HG02981 (cell line): ENCODE data around the gene FOXS1.

Experiments
- ATAC-seq: cut with Tn5 transposase; IDR thresholded peaks from one replicate; pipeline ENCODE4 v1.9.1; 2021; ENCODE audit warnings: mild to moderate bottlenecking, moderate library complexity; ENCODE audit not compliant: unreplicated experiment

The FOXS1 gene

DNA sequence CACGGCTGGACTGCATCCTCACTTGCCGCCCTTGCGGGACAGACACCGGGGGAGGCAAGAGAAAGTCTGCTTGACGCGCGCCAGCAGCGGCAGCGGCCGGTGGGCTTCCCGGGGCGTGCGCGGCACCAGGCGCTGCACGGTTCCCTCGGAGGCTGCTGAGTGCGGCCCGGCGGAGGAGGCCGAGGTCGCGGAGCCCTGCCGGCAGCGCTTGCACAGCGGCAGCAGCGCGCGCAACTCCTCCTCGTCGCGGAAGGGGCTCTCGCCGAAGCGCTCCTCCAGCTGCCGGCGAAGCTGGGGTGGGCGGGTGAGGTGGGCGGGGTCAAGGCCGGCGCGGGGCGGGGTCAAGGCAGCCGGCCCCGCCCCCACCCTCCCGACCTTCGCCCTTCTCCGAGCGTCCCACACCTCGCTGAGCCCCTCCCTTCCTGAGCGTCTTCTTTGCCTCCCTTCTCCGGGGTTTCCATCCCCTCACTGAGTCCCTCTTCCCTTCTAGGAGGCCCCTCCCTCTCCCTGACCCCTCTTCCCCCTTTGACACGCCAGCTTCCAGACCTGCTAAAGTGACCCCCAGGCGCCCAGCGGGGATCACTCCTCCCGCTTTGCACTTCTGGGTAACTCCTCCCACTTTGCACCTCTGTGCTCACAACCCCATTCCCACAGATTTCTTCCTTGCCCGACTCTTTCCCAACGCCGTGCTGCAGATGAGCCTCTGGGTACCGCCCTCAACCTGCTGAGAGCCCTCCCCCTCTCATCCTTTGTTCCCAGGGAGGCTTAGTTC, 16.2 kb upstream of the FOXS1 start:
- ATAC-seq, result no peak

DNA sequence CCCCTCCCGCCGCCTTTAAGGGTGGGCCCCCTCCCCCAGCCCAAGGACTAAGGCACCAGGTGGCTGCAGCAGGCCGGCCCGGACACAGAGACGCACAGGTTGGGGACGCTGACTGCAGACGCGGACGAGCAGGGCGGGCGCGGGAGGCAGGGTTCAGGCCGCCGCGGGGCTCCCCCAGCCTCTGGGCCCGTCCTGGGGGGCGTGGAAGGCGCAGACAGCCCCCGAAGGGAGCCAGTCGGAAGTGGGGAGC, 15.7 kb upstream of the FOXS1 start:
- ATAC-seq, result no peak

- no peak for ATAC-seq
These were observed 15.2 kb upstream of the FOXS1 start for GRCh38 chr20:31860390-31861134.

GRCh38 chr20:31859998-31860380, 14.6 kb upstream of the FOXS1 start:
- no peak for ATAC-seq

- ATAC-seq, result no peak
These were observed 14.0 kb upstream of the FOXS1 start for GRCh38 chr20:31859266-31859997.

DNA sequence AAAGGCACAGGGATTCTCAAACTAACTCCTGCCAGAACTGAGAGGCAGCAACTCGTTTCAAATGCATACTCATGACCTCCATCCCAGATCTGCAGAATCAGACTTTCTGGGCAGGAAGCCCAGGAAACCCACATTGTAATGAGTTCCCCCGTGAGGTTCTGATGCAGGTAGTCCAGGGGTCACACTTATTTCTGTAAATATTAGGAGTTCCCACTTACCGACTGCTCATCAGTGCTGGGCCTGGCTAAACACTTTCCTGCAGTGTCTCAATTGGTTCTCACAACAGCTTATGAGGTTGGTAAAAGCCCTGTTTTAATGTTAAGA, 13.3 kb upstream of the FOXS1 start:
- ATAC-seq, result no peak

GRCh38 chr20:31857861-31858759, 12.7 kb upstream of the FOXS1 start:
- no peak for ATAC-seq

- no peak for ATAC-seq
These were observed 11.1 kb upstream of the FOXS1 start for GRCh38 chr20:31856516-31856915.

DNA sequence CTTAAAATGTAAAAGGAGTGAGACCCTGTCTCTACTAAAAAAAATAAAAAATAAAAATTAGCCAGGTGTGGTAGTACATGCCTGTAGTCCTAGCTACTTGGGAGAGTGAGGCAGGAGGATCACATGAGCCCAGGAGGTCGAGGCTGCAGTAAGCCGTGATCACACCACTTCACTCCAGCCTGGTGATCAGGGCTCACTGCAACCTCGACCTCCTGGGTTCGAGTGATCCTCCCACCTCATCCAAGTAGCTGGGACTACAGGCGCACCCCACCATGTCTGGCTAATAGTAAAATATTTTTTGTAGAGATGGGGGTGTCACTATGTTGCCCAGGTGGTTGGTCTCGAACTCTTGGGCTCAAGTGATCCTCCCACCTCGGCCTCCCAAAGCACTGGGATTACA, 8.1 kb upstream of the FOXS1 start:
- ATAC-seq, result no peak

DNA sequence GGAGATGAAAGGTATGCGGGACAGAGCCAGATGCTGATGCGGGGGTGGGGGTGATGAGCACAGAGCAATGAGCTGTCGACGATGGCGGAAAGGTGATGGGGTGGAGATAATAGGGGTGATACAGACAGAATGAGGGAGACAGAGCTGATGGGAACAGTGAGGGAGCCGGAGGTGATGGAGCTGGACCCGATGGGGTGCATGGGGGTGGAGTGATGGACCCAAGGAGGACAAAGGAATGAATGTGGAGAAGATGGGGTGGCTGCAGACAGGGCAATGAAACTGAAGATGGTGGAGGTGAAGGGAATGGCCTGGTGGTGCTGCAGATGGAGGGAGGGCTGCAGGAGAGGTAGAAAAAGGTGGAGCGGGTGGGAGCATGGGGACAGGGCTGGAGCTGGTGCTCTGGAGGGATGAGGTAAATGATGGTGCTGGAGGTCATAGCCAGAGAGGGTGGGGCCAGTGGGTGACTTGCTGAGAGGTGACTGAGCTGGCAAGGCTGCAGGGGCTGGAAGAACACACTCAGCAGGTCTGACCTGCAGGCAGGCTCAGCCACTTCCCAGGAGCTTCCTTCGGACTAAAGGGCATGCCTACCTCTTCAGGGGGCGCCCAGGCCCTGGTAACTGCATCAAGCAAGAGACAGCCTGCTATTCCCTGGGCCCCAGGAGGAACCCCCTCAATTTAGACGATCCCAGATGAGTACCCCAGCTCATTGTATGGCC, 6.0 kb upstream of the FOXS1 start:
- ATAC-seq, result no peak

DNA sequence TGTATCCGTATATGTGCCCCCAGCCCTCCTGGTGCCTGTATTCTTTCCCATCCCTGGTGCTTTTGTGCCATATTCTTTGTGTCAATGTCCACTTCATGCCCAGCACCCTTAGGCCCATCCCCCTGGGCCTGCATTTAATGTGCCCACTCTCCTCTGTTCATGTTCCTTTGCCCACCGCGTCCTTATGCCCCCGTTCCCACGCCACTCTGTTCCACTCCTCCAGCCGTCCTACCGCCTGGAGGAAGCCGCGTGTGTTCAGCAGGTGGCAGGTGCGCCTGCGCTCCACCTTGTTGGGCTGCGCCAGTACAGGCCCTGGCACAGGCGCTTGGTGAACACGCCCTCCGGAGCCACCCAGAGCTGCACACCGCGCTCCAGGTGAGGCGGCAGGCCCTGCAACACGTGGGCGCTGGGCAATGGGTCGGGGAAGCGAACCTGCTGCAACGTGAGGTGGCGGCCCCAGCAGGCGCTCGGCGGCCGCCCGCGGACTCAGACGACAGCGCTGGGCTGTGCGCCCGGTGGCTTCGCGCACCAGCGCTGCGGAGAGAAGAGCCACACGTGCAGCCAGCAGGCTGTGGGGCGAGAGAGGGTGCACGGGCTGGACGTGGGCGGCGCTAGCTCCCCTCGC, 4.0 kb upstream of the FOXS1 start:
- no peak for ATAC-seq

DNA sequence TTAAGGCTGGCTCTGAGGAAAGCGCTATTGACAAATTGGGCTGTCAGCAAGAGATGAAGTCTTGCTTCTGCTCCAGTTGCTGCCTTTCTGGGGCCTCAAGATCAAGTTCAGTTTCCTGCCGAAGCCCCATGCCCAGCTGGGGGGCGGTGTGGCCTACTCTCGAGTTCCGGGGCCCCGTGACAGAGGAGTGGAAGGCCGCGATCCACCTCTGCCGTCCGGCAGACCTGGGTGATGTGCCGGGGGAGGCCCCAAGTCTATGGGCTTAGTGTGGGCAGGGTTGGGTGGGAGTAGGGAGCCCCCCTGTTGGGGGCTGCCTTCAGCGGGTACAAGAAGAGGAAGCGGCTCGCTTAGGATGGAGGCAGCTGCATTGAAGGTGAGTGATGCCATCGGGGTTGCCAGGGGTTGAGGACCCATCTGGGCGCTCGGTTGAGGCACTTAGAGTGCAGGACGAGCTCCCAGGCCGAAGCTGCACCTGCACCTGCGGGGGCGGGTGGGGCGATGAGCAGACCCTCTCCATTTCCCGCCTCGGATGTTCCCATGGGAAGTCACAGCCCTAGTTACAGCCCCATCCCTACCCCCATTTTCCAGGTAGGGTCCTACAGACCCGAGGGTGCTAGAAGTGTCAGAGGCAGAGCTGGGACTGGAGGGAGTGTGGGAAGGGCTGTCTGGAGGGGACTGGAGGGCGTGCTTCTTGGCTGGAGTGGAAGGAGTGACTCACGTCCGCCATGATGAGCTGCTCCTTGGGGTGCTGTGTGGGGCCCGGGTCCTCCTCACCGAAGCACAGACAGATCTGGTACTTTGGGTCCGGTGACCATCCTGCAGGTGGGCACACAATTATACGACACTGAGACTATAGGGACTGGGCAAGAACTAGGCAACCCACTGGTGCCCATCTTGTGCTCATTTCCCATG, 2.9 kb upstream of the FOXS1 start:
- no peak for ATAC-seq

DNA sequence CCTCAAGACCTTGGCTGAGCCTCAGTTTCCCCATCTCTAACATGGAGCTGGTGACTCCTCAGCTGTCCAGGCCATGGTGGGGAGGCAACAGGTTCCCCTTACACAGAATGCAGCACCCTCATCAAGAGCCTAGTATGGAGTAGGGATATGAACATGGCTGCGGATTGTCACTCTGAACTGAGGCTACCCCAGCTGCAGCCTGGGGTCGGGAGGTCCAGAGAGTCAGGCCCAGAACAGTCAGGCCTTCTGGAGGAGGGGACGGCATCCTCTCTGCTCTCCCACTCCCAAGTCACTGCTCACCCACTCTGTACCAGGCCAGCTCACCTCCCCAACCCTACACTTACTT, 1.4 kb upstream of the FOXS1 start:
- ATAC-seq, result no peak

- ATAC-seq, result no peak
These were observed 586 bp downstream of the FOXS1 start for GRCh38 chr20:31844737-31845299.

- ATAC-seq, result no peak
These were observed 1.5 kb downstream of the FOXS1 start for GRCh38 chr20:31843881-31844280.

- no peak for ATAC-seq
These were observed 2.1 kb downstream of the FOXS1 start for GRCh38 chr20:31843288-31843687.

- no peak for ATAC-seq
These were observed 2.8 kb downstream of the FOXS1 start for GRCh38 chr20:31842471-31843157.

DNA sequence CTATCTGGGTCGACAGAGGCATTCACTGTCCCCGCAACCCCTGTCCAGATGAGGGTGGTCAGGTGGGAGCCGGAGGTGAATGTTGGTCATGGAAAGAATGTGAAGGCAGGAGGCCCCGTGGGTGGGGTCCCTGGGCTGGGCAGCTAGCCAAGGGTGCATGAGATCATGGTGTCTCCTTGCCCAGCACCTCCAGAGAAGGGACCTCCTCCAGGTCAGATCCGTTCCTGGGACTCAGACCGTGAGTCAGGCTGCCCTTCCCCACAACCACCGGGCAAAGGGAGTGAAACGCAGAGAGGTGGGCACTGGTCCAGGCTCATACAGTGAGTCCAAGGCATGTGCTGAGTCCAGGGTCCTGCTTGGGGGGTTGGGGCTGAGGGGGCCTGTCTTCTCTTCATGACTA, 3.5 kb downstream of the FOXS1 start:
- no peak for ATAC-seq
